Measurements from ENCODE around the gene KNDC1. TPM values are rescaled to one million over a fixed set of nuclear protein-coding genes. Genes with fewer than 3 reads are reported as not detected.
A peak's percentile ranks its signal among the peaks of the same experiment; 100 is the strongest.

KNDC1 gene
- total RNA-seq, 1 experiment from 2014 or later, result not detected

DNA sequence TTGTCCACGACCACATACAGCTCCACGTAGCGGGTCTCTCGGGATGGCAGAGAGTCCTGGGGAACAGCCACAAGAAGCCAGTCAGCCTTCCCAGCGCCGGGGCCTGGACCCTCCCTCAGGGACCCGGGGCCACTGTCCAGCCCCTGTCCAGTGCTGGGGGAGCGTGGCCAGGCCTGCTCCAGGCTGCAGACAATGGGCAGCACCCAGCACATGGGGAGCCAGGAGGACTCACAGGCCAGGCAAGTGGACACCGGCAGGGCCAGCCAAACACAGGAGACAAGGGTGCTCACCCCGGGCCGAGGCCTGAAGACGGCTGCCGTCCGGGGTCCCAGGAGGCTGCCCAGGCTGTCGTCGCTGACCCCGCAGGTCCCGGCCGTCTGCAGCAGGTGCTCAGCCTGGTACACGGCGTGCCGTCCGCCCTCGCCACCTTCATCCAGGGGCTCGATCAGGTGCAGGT is 113.0 kb downstream of the KNDC1 start:
- no peak for DNase-seq (ENCODE audit: low read depth)

DNA sequence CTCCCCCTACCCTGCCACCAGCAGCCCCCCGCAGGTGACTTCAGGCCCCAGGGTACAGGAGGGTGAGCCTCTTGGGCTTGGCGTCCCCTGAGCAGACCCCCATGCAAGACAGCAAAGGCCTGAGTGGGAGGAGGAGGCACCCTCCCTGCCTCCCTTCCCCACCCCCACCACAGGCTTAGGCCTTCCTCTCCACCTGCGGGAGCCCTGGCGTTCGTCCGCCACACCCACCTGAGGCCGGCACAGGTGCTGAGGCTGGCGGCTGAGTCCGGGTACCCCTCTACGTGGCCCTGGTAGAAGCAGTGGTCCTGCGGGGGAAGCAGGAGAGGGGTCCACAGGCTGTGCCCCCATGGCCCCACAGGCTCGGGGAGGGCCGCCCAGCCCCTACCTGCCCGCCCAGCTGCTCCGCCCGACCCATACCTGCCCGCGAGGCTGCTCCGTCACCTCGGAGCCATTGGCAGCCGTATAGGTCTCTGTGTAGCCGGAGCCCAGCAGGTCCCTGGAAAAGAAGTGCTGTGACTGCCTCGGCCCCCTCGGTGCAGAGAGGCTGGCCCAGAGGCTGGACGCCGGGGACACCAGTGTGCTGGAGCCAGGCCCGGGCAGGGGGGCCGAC is 113.6 kb downstream of the KNDC1 start:
- no peak for DNase-seq (ENCODE audit: low read depth)

DNA sequence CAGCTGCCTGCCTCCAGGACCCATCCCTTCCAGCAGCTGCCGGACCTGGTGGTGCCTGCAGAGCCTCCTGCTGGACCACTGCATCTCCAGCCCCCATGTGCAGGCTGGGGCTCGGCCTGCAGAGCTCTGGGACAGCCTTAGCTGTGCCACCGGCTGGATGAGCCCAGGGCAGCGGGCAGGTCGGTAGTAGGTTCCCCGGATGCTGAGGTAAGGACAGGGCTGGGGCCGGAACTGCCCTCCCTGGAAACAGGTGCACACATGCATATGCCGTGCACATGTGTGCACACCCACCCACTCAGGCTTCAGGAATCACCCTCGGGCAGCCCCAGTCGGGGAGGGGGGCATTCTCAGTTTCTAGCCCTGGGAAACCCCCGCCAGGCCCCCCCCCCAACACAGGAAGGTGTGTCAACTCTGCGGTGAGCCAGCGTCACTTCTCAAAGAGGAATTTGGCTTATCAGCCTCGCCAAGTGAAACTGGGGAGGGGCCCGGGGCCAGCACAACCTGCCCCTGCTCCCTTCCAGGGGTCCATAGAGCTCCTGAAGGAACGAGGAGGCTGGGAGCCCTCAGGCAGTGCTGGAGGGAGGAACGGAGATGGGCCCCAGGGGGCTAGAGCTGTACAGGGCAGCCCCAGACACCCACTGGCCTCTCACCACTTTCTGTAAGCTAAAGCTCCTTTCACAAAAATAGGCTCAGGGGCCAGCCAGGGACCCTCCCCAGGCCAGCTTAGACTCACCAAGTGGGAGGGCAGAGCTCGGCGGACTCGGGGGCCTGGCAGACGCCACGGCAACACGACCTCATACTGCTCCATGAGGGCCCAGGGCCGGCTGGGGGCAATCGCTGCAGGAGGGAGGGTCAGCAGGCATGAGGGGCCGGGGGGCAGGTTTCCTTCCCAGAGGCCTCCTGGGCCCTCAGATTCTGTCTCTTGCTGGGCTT is 115.0 kb downstream of the KNDC1 start:
- DNase-seq (ENCODE audit: low read depth), result peak; percentile 68

DNA sequence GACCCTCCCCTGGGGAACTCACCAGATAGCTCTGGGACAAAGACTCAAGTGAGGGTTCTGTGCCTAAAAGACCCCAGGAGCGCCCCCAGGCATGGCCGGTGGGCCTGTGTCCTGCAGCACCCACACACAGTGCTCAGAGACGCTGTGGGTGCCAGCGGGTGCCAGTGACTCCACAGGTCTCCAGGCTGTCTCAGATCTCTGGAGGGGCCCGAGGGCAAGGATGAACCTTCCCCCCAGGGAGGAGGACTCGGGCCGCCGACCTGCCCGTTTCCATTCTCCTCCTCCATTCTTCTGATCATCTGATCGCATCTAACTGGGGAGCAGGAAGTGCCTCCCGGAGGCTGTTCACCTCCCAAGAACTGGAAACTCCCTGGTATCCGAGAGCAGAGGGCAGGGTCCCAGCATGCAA is 115.7 kb downstream of the KNDC1 start:
- DNase-seq (ENCODE audit: low read depth), result peak; percentile 44

Other genes with a start within 250 kb of the KNDC1 start
- 3.9 and 4.4 TPM in 2 replicates for gene CFAP46, start 217.6 kb upstream of the KNDC1 start, total RNA-seq (2014; rRNA removed; shearing (Covaris generic))
- not detected in 2 replicates for gene ADGRA1, start 72.3 kb upstream of the KNDC1 start, total RNA-seq (2014; rRNA removed; shearing (Covaris generic))
- gene UTF1, start 70.0 kb downstream of the KNDC1 start, total RNA-seq (2014; rRNA removed; shearing (Covaris generic)), result not detected in 2 replicates
- gene VENTX, start 77.6 kb downstream of the KNDC1 start, total RNA-seq (2014; rRNA removed; shearing (Covaris generic)), result not detected in 2 replicates
- gene ADAM8, start 116.6 kb downstream of the KNDC1 start, total RNA-seq (2014; rRNA removed; shearing (Covaris generic)), result 2.9 and 6.2 TPM in 2 replicates
- gene TUBGCP2, start 148.7 kb downstream of the KNDC1 start, total RNA-seq (2014; rRNA removed; shearing (Covaris generic)), result 19.8 and 21.6 TPM in 2 replicates
- 29.8 and 40.9 TPM in 2 replicates for gene ZNF511, start 148.7 kb downstream of the KNDC1 start, total RNA-seq (2014; rRNA removed; shearing (Covaris generic))
- not detected in 2 replicates for gene CALY, start 176.7 kb downstream of the KNDC1 start, total RNA-seq (2014; rRNA removed; shearing (Covaris generic))
- gene PRAP1, start 187.2 kb downstream of the KNDC1 start, total RNA-seq (2014; rRNA removed; shearing (Covaris generic)), result not detected in 2 replicates
- gene FUOM, start 197.8 kb downstream of the KNDC1 start, total RNA-seq (2014; rRNA removed; shearing (Covaris generic)), result 0.80 and 2.9 TPM in 2 replicates
- 79.0 and 94.8 TPM in 2 replicates for gene ECHS1, start 213.1 kb downstream of the KNDC1 start, total RNA-seq (2014; rRNA removed; shearing (Covaris generic))
- 0.48 and 2.1 TPM in 2 replicates for gene PAOX, start 219.0 kb downstream of the KNDC1 start, total RNA-seq (2014; rRNA removed; shearing (Covaris generic))
- 35.8 and 51.0 TPM in 2 replicates for gene MTG1, start 233.9 kb downstream of the KNDC1 start, total RNA-seq (2014; rRNA removed; shearing (Covaris generic))

All from Daoy (cell line).